ENCODE data around the gene PLCB4. TPM values are rescaled to one million over a fixed set of nuclear protein-coding genes. Genes with fewer than 3 reads are reported as not detected.

Gene PLCB4
- total and polyA plus RNA-seq, 7 donors = 9.7 to 21.0 (median 12.4) TPM

DNA sequence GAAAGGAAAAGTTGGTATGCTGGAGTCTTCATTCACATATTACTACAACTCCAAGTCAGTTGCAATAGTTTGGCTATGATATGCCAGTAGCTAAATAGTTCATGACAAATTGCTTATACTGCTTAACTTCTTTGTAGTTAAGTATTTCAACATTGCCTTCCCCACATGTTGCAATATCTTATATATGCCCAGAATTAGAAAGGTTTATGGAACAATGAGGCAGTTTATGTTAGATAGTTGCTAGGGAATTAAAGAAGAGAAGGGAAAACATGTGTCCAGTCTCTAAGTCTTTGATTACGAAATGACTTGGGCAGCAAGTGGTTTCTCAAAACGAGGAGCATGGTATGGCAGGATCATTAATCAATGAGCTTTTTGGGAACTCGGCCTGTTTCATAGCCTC is 145.8 kb downstream of the PLCB4 start:
- WGBS, 2 donors = 18 to 54% methylated on average over 3 of the region's 3 CpGs
- Histone ChIP-seq H3K4me3 (no peak overlapping the region), H3K4me1 (peaks cover 0 to 39% (median 18%) of the 10 kb centered on the region in 4 donors), H3K27ac (peak overlapping the region in 3 of 4 donors; percentile 37 to 57 (median 38)), H3K27me3 (no peaks in the 10 kb centered on the region), H3K36me3 (no peaks in the 10 kb centered on the region), H3K9me3 (no peaks in the 10 kb centered on the region)
- TF ChIP-seq POLR2A (IDR thresholded peaks at IDR 0.05) (no peak), EP300 (IDR thresholded peaks at IDR 0.05) (peak in 3 of 4 donors; percentile 41 to 82 (median 44)), POLR2AphosphoS5 (IDR thresholded peaks at IDR 0.05) (peak; percentile 43 to 86 (median 76))
- TF ChIP-seq, protein P1, sequence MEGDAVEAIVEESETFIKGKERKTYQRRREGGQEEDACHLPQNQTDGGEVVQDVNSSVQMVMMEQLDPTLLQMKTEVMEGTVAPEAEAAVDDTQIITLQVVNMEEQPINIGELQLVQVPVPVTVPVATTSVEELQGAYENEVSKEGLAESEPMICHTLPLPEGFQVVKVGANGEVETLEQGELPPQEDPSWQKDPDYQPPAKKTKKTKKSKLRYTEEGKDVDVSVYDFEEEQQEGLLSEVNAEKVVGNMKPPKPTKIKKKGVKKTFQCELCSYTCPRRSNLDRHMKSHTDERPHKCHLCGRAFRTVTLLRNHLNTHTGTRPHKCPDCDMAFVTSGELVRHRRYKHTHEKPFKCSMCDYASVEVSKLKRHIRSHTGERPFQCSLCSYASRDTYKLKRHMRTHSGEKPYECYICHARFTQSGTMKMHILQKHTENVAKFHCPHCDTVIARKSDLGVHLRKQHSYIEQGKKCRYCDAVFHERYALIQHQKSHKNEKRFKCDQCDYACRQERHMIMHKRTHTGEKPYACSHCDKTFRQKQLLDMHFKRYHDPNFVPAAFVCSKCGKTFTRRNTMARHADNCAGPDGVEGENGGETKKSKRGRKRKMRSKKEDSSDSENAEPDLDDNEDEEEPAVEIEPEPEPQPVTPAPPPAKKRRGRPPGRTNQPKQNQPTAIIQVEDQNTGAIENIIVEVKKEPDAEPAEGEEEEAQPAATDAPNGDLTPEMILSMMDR (IDR thresholded peaks at IDR 0.05) = no peak
- DNase-seq = no peak
- intact Hi-C loops (cut with DNase I) = no loop called here

- no peaks in the 10 kb centered on the region for H3K36me3 ChIP-seq
- no peak for DNase-seq
- 57 to 81% methylated on average over 2 of the region's 2 CpGs for WGBS, 2 donors
- intact Hi-C loops (cut with DNase I) = no loop called here
- H3K9me3 ChIP-seq = no peaks in the 10 kb centered on the region
- no peak overlapping the region for H3K4me3 ChIP-seq
- no peaks in the 10 kb centered on the region for H3K27me3 ChIP-seq
- H3K27ac ChIP-seq = peak overlapping the region in 2 of 4 donors; percentile 37 to 57
- no peak for TF ChIP-seq POLR2A (IDR thresholded peaks at IDR 0.05)
- TF ChIP-seq EP300 (IDR thresholded peaks at IDR 0.05) = no peak
- TF ChIP-seq, protein P1 (IDR thresholded peaks at IDR 0.05) = no peak
- no peak for TF ChIP-seq POLR2AphosphoS5 (IDR thresholded peaks at IDR 0.05)
- H3K4me1 ChIP-seq = peaks cover 0 to 39% (median 18%) of the 10 kb centered on the region in 4 donors
Measured at GRCh38 chr20:9215539-9215938, 146.7 kb downstream of the PLCB4 start.

DNA sequence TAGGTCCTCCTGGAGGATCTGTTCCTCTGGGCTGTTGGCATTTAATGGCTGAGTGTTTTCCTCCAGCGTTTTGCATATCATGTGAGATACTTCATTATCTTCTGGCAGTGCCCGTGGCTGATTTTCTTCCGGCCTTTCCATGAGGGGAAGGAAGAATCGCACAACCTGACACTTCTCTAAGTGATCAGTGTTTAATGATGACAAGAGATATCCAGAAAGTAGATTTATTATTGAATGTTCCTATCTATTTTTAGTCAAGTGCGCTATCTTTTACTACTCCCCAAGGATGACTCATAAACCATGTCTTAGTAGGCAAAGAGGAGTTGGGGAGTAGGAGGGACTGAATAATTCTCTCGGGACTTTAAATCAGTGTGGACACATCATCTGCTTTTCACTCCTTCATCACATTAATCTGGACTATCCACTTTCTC is 149.7 kb downstream of the PLCB4 start:
- peak overlapping the region in 3 of 4 donors; percentile 54 to 74 (median 62) for H3K27ac ChIP-seq
- intact Hi-C loops (cut with DNase I) = loop anchor here (2.0 kb wide), 1 partner anchor 150 kb away; the partner anchor contains the start of gene PLCB4

DNA sequence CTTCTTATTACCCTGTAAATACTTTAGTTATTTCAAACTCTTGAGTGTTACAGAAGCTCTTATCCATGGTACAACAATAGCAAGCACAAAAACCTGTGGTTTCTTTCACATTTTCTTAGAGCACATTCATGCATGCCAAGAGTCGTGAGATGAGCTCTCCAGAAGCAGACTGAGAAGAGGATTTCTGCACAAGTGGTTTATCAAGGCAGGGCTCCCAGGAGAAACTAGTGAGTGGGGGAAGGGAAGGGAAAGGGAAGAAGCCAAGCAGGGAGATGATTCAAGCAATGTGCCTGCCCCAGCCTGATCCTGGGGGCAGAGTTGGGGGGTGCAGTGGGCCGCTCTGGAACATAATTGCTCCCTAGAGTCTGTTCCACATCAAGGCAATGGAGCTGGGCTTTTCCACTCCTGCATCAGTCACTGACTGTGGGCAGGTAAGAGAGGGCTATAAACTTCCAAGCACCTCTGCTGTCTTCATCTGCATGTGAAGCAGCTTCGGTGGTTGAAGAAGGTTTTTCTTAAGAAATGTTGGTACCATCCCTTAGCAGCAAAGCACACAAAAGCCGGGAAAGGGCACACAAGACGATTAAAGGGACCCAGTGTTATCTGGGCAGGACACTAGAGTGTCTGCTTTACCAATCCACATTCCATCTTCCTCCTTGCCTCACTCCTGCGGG is 152.1 kb downstream of the PLCB4 start:
- DNase-seq = no peak
- whole genome bisulfite sequencing, 2 donors = 78 to 80% methylated on average over 6 of the region's 6 CpGs
- Histone ChIP-seq H3K4me3 (no peak overlapping the region), H3K4me1 (peaks cover 0 to 20% (median 12%) of the 10 kb centered on the region in 4 donors), H3K9me3 (no peaks in the 10 kb centered on the region), H3K36me3 (no peaks in the 10 kb centered on the region), H3K27ac (no peak overlapping the region), H3K27me3 (no peaks in the 10 kb centered on the region)
- TF ChIP-seq EP300 (IDR thresholded peaks at IDR 0.05) (no peak), POLR2AphosphoS5 (IDR thresholded peaks at IDR 0.05) (no peak), POLR2A (IDR thresholded peaks at IDR 0.05) (no peak)
- TF ChIP-seq, protein P1 (IDR thresholded peaks at IDR 0.05) = no peak
- intact Hi-C loops (cut with DNase I) = no loop called here

More for the DNA sequence above, 149.7 kb downstream of the PLCB4 start:
- 82 to 88% methylated on average over 6 of the region's 6 CpGs for WGBS, 2 donors
- no peak for DNase-seq
- Histone ChIP-seq H3K9me3 (no peaks in the 10 kb centered on the region), H3K27me3 (no peaks in the 10 kb centered on the region), H3K4me3 (no peak overlapping the region), H3K4me1 (peaks cover 0 to 32% (median 18%) of the 10 kb centered on the region in 4 donors), H3K36me3 (no peaks in the 10 kb centered on the region)
- TF ChIP-seq POLR2AphosphoS5 (IDR thresholded peaks at IDR 0.05) (peak; percentile 12 to 49 (median 39)), EP300 (IDR thresholded peaks at IDR 0.05) (no peak)
- TF ChIP-seq, protein P1 (IDR thresholded peaks at IDR 0.05) = no peak
